ENCODE data around the gene STIL.

Gene STIL

GRCh38 chr1:47238935-47239592 lies 74.9 kb downstream of the STIL start:
- no peak for DNase-seq (ENCODE audit: low read depth in 1 of 2, low spot score in 1 of 2)

GRCh38 chr1:47235806-47236205 lies 78.1 kb downstream of the STIL start:
- no peak for DNase-seq (ENCODE audit: low read depth in 1 of 2, low spot score in 1 of 2)

DNA sequence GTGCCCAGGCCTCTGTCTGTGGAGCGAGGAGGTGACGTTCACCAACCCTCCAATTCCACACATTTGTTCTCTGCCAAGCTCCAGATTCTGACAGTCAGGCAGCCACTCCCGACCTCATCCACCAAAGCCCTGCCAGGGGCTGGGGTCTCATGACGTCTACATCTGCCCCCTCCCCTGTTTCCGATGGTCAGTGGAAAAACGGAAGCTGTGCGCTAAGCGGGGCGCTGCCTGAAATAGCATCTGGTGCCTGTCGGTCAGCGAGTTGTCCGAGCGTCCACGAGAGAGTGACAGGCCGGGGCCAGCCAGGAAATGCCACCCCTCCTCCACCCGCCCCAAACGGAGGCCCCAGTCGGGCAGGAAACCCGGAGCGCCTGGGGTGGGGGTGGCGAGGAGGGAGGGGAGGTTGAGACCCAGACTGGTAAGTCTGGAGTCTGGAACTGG lies 78.7 kb downstream of the STIL start:
- DNase-seq (ENCODE audit: low read depth in 1 of 2, low spot score in 1 of 2): no peak

- DNase-seq (ENCODE audit: low read depth in 1 of 2, low spot score in 1 of 2): no peak
These were observed 80.8 kb downstream of the STIL start for GRCh38 chr1:47233186-47233585.

DNA sequence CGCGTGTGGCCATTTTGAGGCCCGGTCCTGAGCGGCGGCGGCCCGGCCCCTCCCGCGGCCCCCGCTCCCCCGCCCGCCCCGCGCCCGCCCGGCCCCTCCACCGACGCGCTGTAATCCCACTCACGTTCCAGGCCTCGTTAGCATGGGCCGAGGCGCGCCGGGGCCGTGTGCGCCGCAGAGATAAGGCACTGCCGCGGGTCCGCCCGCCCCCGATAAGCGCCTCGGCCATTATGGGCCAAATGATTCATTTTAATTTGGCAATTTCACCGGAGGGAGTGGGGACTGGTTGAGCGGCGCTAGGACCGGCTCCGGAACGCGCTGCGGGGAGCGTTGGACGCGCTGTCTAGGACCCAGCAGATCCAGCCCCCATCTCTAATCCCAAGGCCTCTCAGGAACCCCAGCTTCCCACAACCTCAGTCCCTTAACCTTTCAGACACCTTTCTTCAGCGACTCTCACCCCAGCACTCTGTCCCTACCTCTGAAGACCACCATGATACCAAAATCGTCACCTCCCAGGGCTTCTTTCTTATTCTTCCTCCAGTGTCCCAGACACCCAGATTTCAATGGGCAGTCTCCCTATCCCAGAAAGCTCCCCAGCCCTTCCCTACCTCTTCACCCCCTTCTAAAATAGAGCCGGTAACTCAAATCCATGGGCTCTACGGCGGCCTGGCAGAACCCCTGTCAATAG lies 81.6 kb downstream of the STIL start, which contains the start of gene TAL1:
TSS of gene TAL1 (minus strand) at position 39 of the 688 bp plus-strand sequence. CDS start 6,337 bp downstream, outside the sequence.
- DNase-seq (ENCODE audit: low read depth in 1 of 2, low spot score in 1 of 2): no peak

- DNase-seq (ENCODE audit: low read depth in 1 of 2, low spot score in 1 of 2): no peak
These were observed 82.4 kb downstream of the STIL start for GRCh38 chr1:47231301-47232186.

DNA sequence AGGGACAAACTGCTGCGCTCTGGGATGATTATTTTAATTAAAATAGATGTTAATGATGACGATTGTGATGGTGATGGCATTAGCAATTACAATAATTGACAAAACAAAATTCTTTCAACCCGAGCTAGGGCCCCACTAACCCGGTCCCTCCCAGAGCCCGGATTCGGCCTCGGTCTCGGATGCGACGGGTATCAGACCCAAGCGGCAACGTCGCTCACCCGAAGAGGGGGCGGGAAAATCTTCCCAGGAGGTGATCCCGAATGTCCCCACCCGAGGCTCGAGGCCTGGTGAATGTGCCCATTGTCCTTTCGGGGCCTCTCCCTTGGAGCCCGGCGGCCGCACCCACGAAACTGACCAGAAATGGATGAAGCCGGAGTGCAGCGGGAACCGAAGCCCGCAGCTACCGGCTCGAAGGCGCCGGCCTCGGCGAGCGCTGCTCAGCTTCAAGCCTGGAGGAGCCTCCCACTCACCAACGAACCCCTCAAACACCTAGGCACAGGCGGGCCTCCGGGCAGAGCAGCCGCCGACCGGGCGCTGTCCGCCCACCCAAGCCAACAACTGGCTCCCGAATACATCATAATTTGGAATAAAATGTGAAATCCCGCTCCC lies 83.2 kb downstream of the STIL start:
- DNase-seq (ENCODE audit: low read depth in 1 of 2, low spot score in 1 of 2): no peak

DNA sequence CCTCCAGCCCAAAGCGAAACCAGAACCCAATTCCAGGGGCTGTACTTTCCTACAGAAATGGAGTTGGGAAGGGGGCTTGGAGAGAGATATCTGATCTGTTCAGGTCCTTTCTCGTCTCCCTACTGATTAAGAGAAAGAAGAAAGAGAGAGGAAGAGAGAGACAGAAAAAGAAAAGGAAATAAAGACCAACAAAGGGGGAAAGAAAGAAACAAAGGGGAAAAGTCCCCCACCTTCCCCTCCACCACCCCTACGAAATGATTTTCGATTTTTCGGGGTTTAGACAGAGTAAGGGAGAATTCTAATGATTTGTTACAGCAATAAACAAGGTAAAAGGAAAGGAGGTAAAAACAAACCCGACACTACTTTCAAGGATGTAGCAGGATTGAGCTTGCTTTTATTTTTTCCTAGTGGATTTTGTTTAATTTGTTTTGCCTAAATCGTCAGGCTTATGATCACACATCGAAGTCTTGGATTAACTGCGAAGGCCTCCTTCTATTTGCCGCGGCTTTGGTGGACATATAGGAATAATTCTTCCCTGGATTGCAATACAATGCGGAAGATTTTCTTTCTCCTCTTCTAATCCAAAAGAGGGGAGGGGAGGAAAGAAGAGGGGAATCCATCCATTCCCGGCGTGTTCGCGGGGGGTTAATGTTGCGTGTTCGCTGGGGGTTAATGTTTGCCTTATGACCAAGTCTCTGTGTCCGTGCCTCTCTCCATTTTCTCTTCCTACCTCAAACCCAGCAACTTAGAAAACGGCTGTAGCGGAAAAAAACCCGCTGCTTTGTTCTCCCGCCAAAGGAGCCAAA lies 83.9 kb downstream of the STIL start:
- DNase-seq (ENCODE audit: low read depth in 1 of 2, low spot score in 1 of 2): no peak

GRCh38 chr1:47229031-47229885 lies 84.7 kb downstream of the STIL start:
- no peak for DNase-seq (ENCODE audit: low read depth in 1 of 2, low spot score in 1 of 2)

- no peak for DNase-seq (ENCODE audit: low read depth in 1 of 2, low spot score in 1 of 2)
These were observed 85.3 kb downstream of the STIL start for GRCh38 chr1:47228644-47229030.

- DNase-seq (ENCODE audit: low read depth in 1 of 2, low spot score in 1 of 2): no peak
These were observed 86.4 kb downstream of the STIL start for GRCh38 chr1:47227341-47228232.

DNA sequence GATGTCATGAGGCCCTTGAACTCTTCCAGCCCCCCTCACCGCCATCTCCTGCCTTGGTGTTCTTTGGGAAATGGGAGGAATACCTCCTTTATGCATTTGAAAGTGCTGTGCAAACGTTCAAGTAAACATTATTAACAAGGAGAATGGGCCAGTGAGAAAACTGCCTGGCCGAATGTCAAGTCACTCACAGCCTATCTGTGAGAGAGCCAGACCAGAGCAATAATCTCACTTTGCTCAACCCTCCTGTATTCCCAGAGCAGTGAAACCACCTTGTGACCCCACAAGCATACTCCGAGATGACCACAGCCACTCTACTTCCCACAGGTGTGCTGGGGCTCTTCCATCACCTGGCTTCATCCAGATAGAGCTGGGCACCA lies 87.1 kb downstream of the STIL start:
- no peak for DNase-seq (ENCODE audit: low read depth in 1 of 2, low spot score in 1 of 2)

- DNase-seq (ENCODE audit: low read depth in 1 of 2, low spot score in 1 of 2): no peak
These were observed 87.7 kb downstream of the STIL start for GRCh38 chr1:47226121-47226838.

- no peak for DNase-seq (ENCODE audit: low read depth in 1 of 2, low spot score in 1 of 2)
These were observed 88.4 kb downstream of the STIL start for GRCh38 chr1:47225430-47226100.

DNA sequence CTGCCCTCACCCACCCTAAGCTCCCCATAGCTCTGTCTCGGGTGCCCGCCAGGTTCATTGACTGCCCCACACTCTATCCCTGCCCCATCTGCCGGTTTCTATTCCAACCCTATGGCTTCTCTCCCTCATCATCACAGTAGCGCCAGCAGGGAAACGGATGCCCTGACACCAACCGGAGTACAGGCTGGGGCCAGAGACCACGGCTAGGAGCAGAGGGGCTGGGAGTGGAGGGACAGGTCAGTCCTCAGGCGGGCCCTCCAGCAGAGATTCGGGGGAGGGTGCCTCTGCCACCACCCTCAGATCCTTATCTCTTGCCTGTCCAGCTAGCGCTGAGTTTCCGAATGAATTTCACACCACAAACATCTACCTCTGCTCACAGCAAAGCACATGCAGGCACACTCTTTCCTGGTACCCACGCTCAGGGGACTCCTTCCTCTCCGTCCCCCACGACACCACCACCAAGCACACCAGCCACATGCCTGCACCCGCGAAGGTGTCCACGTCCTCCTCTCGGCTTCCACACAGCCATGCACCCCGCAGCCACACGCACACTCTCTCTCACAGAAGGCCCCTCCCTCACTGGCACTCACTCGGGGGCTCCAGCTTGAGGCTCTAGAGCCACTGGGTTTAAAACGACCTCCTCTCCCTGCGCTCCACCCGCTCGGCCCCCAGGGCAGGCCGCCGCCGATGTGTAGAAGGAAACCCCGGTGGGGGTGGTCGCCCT lies 89.1 kb downstream of the STIL start:
- DNase-seq (ENCODE audit: low read depth in 1 of 2, low spot score in 1 of 2): no peak

DNA sequence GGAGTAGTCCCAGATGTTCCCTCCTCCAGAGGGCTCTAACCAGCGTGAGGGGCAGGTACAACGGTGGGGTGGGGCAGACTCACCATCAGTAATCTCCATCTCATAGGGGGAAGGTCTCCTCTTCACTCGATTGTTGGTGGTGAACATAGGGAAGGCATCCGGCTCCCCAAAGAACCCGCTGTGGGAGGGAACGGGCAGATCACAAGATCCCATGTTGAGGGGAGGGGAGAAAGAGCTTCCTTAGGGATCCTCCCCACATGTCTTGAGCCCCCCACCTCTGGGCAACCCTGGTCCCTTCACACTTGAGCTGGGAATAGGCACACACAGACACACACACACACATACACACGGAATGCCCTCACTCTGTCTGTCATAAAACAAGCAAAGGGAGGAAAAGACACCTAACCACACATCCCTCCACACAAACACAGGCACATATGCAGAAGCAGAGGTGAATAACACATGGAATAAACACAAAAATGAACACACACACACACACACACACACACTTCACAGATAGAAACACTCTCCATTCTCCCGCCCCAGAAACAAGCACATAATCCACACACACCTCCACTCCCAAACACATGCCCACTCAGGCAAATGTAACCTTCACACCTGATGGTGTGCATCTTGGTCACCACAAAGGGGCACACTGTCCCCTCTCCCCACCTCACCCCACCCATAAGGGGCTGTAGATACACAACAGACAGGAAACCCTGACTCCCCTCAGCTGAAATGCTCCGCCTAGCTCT lies 89.8 kb downstream of the STIL start:
- no peak for DNase-seq (ENCODE audit: low read depth in 1 of 2, low spot score in 1 of 2)
